Muscle of leg (tissue), 11 donors: Measurements from ENCODE around the gene TMEM191C. TPM values are rescaled to one million over a fixed set of nuclear protein-coding genes. Genes with fewer than 3 reads are reported as not detected.
A peak's percentile ranks its signal among the peaks of the same experiment; 100 is the strongest.
"Not testable (repeated sequence)": the region's sequence is repeated elsewhere in the genome, so short reads cannot be mapped to it uniquely, and the experiment has no call there.

ENCODE experiments used
- DNase-seq: peaks from one replicate; pipeline ENCODE4 v3.0.0; 2013
- H3K27ac ChIP-seq: one replicate; pipeline ENCODE4 v1.5.1; 2013; ENCODE audit warnings: mild to moderate bottlenecking, low read length, control low read depth
- H3K27me3 ChIP-seq: one replicate; pipeline ENCODE4 v1.6.1; 2013; ENCODE audit warnings: low read length; ENCODE audit not compliant: control insufficient read depth, insufficient read depth
- H3K36me3 ChIP-seq: one replicate; pipeline ENCODE4 v1.6.1; 2013; ENCODE audit warnings: low read length; ENCODE audit not compliant: control insufficient read depth, insufficient read depth
- H3K4me1 ChIP-seq: one replicate; pipeline ENCODE4 v1.6.1; 2013; ENCODE audit warnings: low read length; ENCODE audit not compliant: control insufficient read depth, insufficient read depth
- H3K4me3 ChIP-seq: one replicate; pipeline ENCODE4 v1.5.1; 2013; ENCODE audit warnings: low read length, control low read depth
- H3K9me3 ChIP-seq: replicated peaks from 2 replicates; pipeline ENCODE4 v1.6.1; 2013; ENCODE audit warnings: low read depth, low read length; ENCODE audit not compliant: control insufficient read depth
- WGBS: methylation state at CpG from one replicate; pipeline ENCODE4 v1.1.5; 2013; ENCODE audit warnings: missing lambda C conversion rate; ENCODE audit not compliant: insufficient coverage; 5-methylcytosine and 5-hydroxymethylcytosine counted together
- polyA plus RNA-seq, 8 donors: library from polyadenylated mRNA; unstranded; fragments of 120-200 nt; gene quantifications; one replicate each; pipeline versions ENCODE4 v1.2.1 to v1.2.3, GENCODE V29; 2013; ENCODE audit warnings: inconsistent platforms in 1 of 8, low replicate concordance in 1 of 8; ENCODE audit not compliant: insufficient read length in 8 of 8, insufficient read depth in 1 of 8
- total RNA-seq: library from RNA; stranded (reverse); fragments of 120-200 nt; gene quantifications from one replicate; pipeline ENCODE4 v1.2.4, GENCODE V29; 2013

Gene TMEM191C
- total and polyA plus RNA-seq, 9 donors: 0.39 to 1.5 (median 0.83) TPM

GRCh38 chr22:21440018-21440636, 27.1 kb upstream of the TMEM191C start:
- no CpG with 5 or more reads among the region's 10 CpGs for WGBS
- DNase-seq, H3K36me3 ChIP-seq: not testable (repeated sequence)

DNA sequence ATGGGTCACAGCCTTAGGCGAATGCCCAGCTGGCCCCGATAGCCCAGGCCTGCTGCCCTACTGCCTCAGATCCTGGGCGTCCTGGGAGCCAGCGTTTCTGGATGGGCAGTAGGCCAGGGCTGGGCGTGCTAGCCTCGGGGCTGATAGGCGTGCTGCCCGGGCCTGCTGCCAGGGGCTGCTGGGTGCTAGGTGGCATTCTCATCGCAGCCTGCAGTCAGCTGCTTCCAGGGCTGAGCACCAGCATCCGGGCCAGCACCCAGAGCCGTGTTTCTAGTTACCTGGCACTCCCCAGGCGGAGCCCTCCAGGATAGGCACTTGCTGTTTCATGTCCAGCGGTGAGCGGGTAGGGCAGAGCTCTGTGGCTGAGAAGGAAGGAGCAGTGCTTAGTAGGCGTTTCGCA, 26.5 kb upstream of the TMEM191C start:
- DNase-seq, H3K27me3 ChIP-seq, H3K4me3 ChIP-seq, H3K27ac ChIP-seq, H3K9me3 ChIP-seq: not testable (repeated sequence)
- Histone ChIP-seq H3K4me1 (peaks cover 24% of the 10 kb centered on the region), H3K36me3 (peaks cover 11% of the 10 kb centered on the region)
- WGBS: no CpG with 5 or more reads among the region's 16 CpGs

More at GRCh38 chr22:21440018-21440636, 27.1 kb upstream of the TMEM191C start:
- H3K9me3 ChIP-seq, H3K4me3 ChIP-seq, H3K27me3 ChIP-seq, H3K27ac ChIP-seq: not testable (repeated sequence)
- peaks cover 18% of the 10 kb centered on the region for H3K4me1 ChIP-seq

DNA sequence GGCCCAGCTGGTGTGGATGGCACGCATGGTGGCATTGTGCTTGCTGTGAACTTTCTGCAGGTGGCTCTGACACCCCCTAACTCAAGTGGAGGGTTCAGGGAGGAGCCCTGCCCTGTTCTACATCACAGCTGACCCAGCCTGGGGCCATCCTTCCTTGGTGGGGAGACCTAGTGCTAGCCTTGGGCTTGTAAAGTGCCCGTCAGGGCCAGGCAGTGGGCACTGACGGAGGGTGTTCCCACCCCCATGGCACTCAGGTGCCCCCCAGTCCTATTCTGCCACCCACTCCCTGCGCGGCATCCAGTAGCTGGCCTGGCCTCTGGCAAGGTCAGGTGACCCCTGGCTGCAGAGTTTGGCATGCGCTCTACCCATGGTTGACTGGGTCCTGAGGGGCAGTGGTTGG, 26.0 kb upstream of the TMEM191C start:
- peaks cover 16% of the 10 kb centered on the region for H3K36me3 ChIP-seq
- H3K4me3 ChIP-seq, H3K27me3 ChIP-seq, H3K9me3 ChIP-seq, DNase-seq, H3K27ac ChIP-seq: not testable (repeated sequence)
- no CpG with 5 or more reads among the region's 6 CpGs for WGBS
- H3K4me1 ChIP-seq: peaks cover 23% of the 10 kb centered on the region

- WGBS: no CpG with 5 or more reads among the region's 9 CpGs
- not testable (repeated sequence) for H3K4me3 ChIP-seq, DNase-seq, H3K9me3 ChIP-seq, H3K27me3 ChIP-seq, H3K27ac ChIP-seq
- H3K36me3 ChIP-seq: peaks cover 25% of the 10 kb centered on the region
- peaks cover 21% of the 10 kb centered on the region for H3K4me1 ChIP-seq
These were observed 25.1 kb upstream of the TMEM191C start for GRCh38 chr22:21442123-21442522.

- not testable (repeated sequence) for H3K4me3 ChIP-seq, DNase-seq, H3K27ac ChIP-seq, H3K9me3 ChIP-seq, H3K27me3 ChIP-seq
- H3K4me1 ChIP-seq: peaks cover 21% of the 10 kb centered on the region
- WGBS: no CpG with 5 or more reads among the region's 15 CpGs
- H3K36me3 ChIP-seq: peaks cover 30% of the 10 kb centered on the region
These were observed 24.5 kb upstream of the TMEM191C start for GRCh38 chr22:21442646-21443045.

DNA sequence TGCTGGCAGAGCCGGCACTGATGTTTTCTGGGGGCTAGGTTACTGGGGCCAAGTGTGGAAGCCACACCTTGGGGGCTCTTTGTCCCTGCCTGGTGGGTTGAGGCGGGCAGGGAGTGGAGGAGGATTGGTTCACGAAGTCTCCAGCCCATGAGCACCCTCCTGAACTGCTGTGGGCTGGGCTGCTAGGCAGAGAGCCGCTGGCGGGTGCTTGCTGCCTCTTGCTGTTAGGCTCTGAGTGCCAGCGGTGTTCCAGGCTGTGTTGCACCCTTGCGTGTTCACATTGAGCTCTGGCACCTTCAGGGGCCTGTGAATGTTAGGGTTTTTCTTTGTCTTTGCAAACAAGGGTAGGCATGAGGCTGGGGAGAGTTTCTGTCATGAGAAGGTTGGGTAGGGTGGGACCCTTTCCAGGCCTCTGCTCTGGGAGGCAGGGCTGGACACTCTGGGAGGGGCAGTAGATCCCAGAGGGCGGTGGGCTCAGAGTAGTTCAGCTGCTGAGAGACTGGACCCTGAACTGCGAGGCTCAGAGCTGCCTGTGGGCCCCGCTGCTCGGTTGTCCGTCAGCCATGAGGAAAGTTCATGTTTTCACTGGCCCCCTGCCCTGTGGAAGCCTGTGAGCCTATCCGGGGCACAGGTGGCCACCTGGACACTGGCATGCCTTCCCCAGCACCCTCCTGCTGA, 24.0 kb upstream of the TMEM191C start:
- DNase-seq: no peak
- H3K4me1 ChIP-seq: peaks cover 21% of the 10 kb centered on the region

DNA sequence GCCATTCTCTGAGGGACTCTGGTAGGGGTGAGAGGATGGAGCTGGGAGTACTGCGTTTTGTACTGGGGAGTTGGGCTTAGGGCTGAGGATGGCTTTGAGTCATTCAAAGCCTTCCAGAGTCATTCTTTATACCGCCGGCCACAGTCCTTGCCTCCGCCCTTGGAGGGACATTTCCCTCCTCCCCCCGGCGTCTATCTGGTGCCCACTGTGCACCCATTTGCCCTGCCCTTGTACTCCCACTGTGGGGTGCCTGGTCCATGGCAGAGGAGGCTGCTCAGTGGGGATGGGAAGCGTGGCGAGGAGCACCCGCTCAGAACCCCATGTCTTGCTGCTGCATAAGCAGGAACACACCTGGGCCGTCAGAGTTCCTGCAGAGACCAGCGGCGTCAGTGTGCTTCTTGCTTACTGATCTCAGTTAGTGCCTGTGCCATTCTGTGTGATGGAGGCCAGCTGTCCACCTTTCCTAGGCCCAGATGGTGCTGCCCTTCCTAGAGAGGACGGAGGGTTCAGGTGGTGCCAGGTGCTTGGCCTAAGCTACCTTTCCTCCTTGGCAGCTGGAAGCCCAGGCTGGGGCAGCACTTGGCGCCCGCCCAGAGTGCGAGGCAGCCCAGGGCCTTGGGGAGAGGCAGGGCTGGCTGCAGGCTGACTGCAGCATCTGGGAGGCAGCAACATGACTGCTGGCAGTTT, 23.3 kb upstream of the TMEM191C start:
- Histone ChIP-seq H3K27ac (no peak overlapping the region), H3K4me3 (no peak overlapping the region), H3K9me3 (no peaks in the 10 kb centered on the region), H3K27me3 (no peaks in the 10 kb centered on the region), H3K36me3 (peaks cover 37% of the 10 kb centered on the region), H3K4me1 (peaks cover 21% of the 10 kb centered on the region)
- 78% methylated on average over 9 of the region's 16 CpGs for whole genome bisulfite sequencing
- DNase-seq: no peak

More for the DNA sequence above, 24.0 kb upstream of the TMEM191C start:
- no peaks in the 10 kb centered on the region for H3K9me3 ChIP-seq
- H3K4me3 ChIP-seq: no peak overlapping the region
- peaks cover 35% of the 10 kb centered on the region for H3K36me3 ChIP-seq
- H3K27me3 ChIP-seq: no peaks in the 10 kb centered on the region
- no peak overlapping the region for H3K27ac ChIP-seq
- WGBS: 87% methylated on average over 12 of the region's 13 CpGs

GRCh38 chr22:21444701-21445436, 22.3 kb upstream of the TMEM191C start:
- 84% methylated on average over 35 of the region's 35 CpGs for WGBS
- no peaks in the 10 kb centered on the region for H3K9me3 ChIP-seq
- H3K27ac ChIP-seq: no peak overlapping the region
- no peaks in the 10 kb centered on the region for H3K27me3 ChIP-seq
- DNase-seq: peak; percentile 57
- no peak overlapping the region for H3K4me3 ChIP-seq
- H3K4me1 ChIP-seq: peaks cover 21% of the 10 kb centered on the region
- H3K36me3 ChIP-seq: peaks cover 44% of the 10 kb centered on the region

DNA sequence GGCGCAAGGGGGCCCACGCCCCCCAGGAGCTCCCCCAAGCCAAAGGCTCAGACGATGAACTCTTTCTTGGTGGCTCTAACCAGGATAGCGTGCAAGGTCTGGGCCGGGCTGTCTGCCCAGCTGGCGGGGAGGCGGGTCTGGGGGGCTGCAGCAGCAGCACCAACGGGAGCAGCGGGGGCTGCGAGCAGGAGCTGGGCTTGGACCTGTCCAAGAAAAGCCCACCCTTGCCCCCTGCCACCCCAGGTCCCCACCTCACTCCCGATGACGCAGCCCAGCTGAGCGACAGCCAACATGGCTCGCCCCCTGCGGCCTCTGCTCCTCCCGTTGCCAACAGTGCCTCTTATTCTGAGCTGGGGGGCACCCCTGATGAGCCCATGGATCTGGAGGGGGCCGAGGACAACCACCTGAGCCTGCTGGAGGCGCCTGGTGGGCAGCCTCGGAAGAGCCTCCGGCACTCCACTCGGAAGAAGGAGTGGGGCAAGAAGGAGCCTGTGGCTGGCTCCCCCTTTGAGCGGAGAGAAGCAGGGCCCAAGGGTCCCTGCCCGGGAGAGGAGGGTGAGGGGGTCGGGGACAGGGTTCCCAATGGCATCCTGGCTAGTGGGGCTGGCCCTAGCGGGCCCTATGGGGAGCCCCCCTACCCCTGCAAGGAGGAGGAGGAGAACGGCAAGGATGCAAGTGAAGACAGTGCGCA, 21.6 kb upstream of the TMEM191C start:
- H3K9me3 ChIP-seq: no peaks in the 10 kb centered on the region
- no peak overlapping the region for H3K27ac ChIP-seq
- peaks cover 21% of the 10 kb centered on the region for H3K4me1 ChIP-seq
- no peak for DNase-seq
- no peak overlapping the region for H3K4me3 ChIP-seq
- H3K36me3 ChIP-seq: peaks cover 44% of the 10 kb centered on the region
- 88% methylated on average over 22 of the region's 27 CpGs for WGBS
- no peaks in the 10 kb centered on the region for H3K27me3 ChIP-seq
